HepG2 (cell line): ENCODE results near the gene VWA1. TPM values are rescaled to one million over a fixed set of nuclear protein-coding genes. Genes with fewer than 3 reads are reported as not detected.

ENCODE experiments used
- ADNP ChIP-seq: sonication (generic); formaldehyde crosslinking; IDR thresholded peaks from 2 replicates; pipeline ENCODE4 v1.4.0; 2020; ENCODE audit warnings: missing genetic modification reagents
- GABPB1 ChIP-seq: IDR thresholded peaks from 2 replicates; pipeline ENCODE4 v1.6.1; 2016; ENCODE audit warnings: mild to moderate bottlenecking, missing genetic modification reagents, moderate library complexity, missing compliant biosample characterization
- HDAC2 ChIP-seq: sonication (generic); formaldehyde crosslinking; IDR thresholded peaks from 2 replicates; pipeline ENCODE4 v1.4.0; 2020; ENCODE audit warnings: missing genetic modification reagents
- JUNB ChIP-seq: sonication (generic); formaldehyde crosslinking; IDR thresholded peaks from 2 replicates; pipeline ENCODE4 v1.8.0; 2022; ENCODE audit warnings: missing genetic modification reagents, mild to moderate bottlenecking, borderline replicate concordance
- KDM5A ChIP-seq: fragments of 200-600 bp; sonication (generic); IDR thresholded peaks from 2 replicates; pipeline ENCODE4 v1.7.0; 2018; ENCODE audit warnings: antibody characterized with exemption, mild to moderate bottlenecking, low read length, borderline replicate concordance
- KMT2A ChIP-seq: sonication (generic); formaldehyde crosslinking; IDR thresholded peaks from 2 replicates; pipeline ENCODE4 v1.4.0; 2020; ENCODE audit warnings: missing genetic modification reagents
- PHF21A ChIP-seq: sonication (generic); formaldehyde crosslinking; IDR thresholded peaks from 2 replicates; pipeline ENCODE4 v1.5.0; 2020; ENCODE audit warnings: mild to moderate bottlenecking, missing genetic modification reagents
- SRSF9 ChIP-seq: fragments of 200-400 bp; formaldehyde crosslinking; IDR thresholded peaks from 2 replicates; pipeline ENCODE4 v1.6.1; 2018; ENCODE audit warnings: borderline replicate concordance, mild to moderate bottlenecking, low read depth, low read length; ENCODE audit not compliant: insufficient read depth, poor library complexity, severe bottlenecking
- ZMYM2 ChIP-seq: sonication (generic); formaldehyde crosslinking; IDR thresholded peaks from 2 replicates; pipeline ENCODE4 v1.8.0; 2022; ENCODE audit warnings: mild to moderate bottlenecking, missing genetic modification reagents
- ZNF451 ChIP-seq: sonication (generic); formaldehyde crosslinking; IDR thresholded peaks from 2 replicates; pipeline ENCODE4 v1.5.0; 2020; ENCODE audit warnings: mild to moderate bottlenecking, missing genetic modification reagents
- ZNF577 ChIP-seq: sonication (generic); formaldehyde crosslinking; IDR thresholded peaks from 2 replicates; pipeline ENCODE4 v1.4.0; 2020; ENCODE audit warnings: mild to moderate bottlenecking, low read depth, missing genetic modification reagents, borderline replicate concordance
- polyA plus RNA-seq, 8 experiments: library from polyadenylated mRNA; depleted of rRNA in 3 of 8; stranded (reverse) in 7 of 8; unstranded in 1 of 8; fragments of >200 nt; fragmentation: Illumina TruSeq in 4 of 8; extraction: Trizol in 4 of 8; gene quantifications; 2 replicates each; pipeline versions ENCODE4 v1.2.1 to v1.2.3, GENCODE V29; 2011 to 2016; ENCODE audit warnings: low read depth in 4 of 8, missing spikeins in 1 of 8, mixed read lengths in 1 of 8; ENCODE audit not compliant: insufficient read depth in 1 of 8
- total RNA-seq, 5 experiments: library from RNA; depleted of rRNA; stranded (reverse); fragments of >200 nt; fragmentation: Illumina TruSeq; extraction: Trizol; gene quantifications; 2 replicates each; pipeline ENCODE4 v1.2.3, GENCODE V29; 2016; ENCODE audit warnings: low read depth in 1 of 5
- TF ChIP-seq, protein P1 (sequence below), 2 experiments: fragments of 450-650 bp in 1 of 2; sonication (generic) in 1 of 2; formaldehyde crosslinking in 1 of 2; IDR thresholded peaks; 2 replicates each; pipeline versions ENCODE4 v1.6.1 to v1.8.0; 2016 to 2022; ENCODE audit warnings: antibody characterized with exemption in 1 of 2, mild to moderate bottlenecking in 1 of 2, missing genetic modification reagents in 1 of 2
- TF ChIP-seq, protein P2 (sequence below): sonication (generic); formaldehyde crosslinking; IDR thresholded peaks from 2 replicates; pipeline ENCODE4 v1.4.0; 2020; ENCODE audit warnings: mild to moderate bottlenecking, missing genetic modification reagents
- TF ChIP-seq, protein P3 (sequence below): sonication (generic); formaldehyde crosslinking; IDR thresholded peaks from 2 replicates; pipeline ENCODE4 v1.4.0; 2020; ENCODE audit warnings: mild to moderate bottlenecking, missing genetic modification reagents

Gene VWA1
- total and polyA plus RNA-seq, 2 of the 13 experiments (the other 11 are each of a cell fraction or from before 2014, with no cell fraction given) = 40.9 to 57.5 TPM

DNA sequence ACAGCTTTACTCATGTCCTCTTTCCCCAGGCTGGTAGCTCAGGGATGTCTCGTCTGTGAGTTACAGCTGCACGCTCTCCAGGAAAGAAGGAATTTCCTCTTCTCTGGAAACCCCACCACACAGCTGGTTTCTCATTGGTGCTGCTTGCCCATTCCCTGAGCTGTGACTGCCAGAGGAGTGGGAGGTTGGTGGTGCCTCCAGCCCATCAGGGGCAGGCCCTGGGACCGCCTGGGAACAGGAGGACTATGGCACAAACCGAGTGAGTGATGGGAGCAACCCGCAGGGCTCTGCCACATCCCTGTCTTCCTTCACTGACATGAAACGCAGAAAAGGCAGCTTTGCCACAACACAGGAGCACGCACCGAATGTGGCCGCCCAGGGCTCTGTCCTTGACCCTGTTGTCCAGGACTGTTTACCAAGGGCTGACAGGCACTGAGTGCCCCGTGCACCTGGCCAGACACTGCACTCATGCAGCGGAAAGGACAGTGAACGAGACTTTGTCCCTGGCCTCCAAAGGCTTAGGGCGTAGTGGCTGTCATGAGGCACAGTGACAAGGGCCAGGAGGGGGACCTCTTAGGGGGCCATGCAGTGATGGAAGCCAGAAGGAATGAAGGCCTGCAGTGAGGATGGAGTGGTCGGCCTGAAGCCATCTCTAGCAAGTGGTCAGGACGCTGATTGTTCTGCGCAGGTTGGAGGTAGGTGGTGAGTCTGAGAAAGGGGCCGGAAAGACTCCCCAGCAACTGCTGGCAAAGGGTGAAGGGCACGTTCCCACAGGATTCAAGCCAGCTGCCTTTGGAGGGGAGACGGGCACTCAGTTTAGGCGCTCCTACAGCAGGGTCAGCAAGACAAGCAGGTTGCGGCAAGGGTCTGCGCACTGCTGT lies 34.7 kb upstream of the VWA1 start (continued):
- TF ChIP-seq, protein P1, sequence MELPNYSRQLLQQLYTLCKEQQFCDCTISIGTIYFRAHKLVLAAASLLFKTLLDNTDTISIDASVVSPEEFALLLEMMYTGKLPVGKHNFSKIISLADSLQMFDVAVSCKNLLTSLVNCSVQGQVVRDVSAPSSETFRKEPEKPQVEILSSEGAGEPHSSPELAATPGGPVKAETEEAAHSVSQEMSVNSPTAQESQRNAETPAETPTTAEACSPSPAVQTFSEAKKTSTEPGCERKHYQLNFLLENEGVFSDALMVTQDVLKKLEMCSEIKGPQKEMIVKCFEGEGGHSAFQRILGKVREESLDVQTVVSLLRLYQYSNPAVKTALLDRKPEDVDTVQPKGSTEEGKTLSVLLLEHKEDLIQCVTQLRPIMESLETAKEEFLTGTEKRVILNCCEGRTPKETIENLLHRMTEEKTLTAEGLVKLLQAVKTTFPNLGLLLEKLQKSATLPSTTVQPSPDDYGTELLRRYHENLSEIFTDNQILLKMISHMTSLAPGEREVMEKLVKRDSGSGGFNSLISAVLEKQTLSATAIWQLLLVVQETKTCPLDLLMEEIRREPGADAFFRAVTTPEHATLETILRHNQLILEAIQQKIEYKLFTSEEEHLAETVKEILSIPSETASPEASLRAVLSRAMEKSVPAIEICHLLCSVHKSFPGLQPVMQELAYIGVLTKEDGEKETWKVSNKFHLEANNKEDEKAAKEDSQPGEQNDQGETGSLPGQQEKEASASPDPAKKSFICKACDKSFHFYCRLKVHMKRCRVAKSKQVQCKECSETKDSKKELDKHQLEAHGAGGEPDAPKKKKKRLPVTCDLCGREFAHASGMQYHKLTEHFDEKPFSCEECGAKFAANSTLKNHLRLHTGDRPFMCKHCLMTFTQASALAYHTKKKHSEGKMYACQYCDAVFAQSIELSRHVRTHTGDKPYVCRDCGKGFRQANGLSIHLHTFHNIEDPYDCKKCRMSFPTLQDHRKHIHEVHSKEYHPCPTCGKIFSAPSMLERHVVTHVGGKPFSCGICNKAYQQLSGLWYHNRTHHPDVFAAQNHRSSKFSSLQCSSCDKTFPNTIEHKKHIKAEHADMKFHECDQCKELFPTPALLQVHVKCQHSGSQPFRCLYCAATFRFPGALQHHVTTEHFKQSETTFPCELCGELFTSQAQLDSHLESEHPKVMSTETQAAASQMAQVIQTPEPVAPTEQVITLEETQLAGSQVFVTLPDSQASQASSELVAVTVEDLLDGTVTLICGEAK (IDR thresholded peaks at IDR 0.05) = no peak
- TF ChIP-seq, protein P1 (CRISPR knock-in tag; IDR thresholded peaks at IDR 0.05) = peak; percentile 75; the same call in 1 of the 2 replicates
- TF ChIP-seq ZMYM2 (peak; percentile 65; the same call in 1 of the 2 replicates), SRSF9 (no peak), JUNB (CRISPR knock-in tag) (no peak), KDM5A (no peak; the same call in 1 of the 2 replicates), ZNF577 (no peak), HDAC2 (CRISPR knock-in tag) (peak; percentile 99), GABPB1 (CRISPR knock-in tag) (peak; percentile 80), ZNF451 (peak; percentile 89), PHF21A (CRISPR knock-in tag) (peak; percentile 98), ADNP (CRISPR knock-in tag) (no peak), KMT2A (CRISPR knock-in tag) (peak; percentile 72)
- TF ChIP-seq, protein P2, sequence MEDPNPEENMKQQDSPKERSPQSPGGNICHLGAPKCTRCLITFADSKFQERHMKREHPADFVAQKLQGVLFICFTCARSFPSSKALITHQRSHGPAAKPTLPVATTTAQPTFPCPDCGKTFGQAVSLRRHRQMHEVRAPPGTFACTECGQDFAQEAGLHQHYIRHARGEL (CRISPR knock-in tag) = no peak
- TF ChIP-seq, protein P3, sequence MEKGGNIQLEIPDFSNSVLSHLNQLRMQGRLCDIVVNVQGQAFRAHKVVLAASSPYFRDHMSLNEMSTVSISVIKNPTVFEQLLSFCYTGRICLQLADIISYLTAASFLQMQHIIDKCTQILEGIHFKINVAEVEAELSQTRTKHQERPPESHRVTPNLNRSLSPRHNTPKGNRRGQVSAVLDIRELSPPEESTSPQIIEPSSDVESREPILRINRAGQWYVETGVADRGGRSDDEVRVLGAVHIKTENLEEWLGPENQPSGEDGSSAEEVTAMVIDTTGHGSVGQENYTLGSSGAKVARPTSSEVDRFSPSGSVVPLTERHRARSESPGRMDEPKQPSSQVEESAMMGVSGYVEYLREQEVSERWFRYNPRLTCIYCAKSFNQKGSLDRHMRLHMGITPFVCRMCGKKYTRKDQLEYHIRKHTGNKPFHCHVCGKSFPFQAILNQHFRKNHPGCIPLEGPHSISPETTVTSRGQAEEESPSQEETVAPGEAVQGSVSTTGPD (CRISPR knock-in tag) = 0 out of 2 replicates have a peak, but pooled peaks have one; percentile 27
